ENCODE data around the gene MVB12B. TPM values are rescaled to one million over a fixed set of nuclear protein-coding genes. Genes with fewer than 3 reads are reported as not detected.

Gene MVB12B
- total RNA-seq, 1 experiment from 2014 or later: 10.7 TPM

GRCh38 chr9:126383406-126384046 lies 56.9 kb downstream of the MVB12B start:
- DNase-seq (ENCODE audit: low spot score): no peak

- DNase-seq (ENCODE audit: low spot score): no peak
Measured at GRCh38 chr9:126384926-126385325, 58.3 kb downstream of the MVB12B start.

DNA sequence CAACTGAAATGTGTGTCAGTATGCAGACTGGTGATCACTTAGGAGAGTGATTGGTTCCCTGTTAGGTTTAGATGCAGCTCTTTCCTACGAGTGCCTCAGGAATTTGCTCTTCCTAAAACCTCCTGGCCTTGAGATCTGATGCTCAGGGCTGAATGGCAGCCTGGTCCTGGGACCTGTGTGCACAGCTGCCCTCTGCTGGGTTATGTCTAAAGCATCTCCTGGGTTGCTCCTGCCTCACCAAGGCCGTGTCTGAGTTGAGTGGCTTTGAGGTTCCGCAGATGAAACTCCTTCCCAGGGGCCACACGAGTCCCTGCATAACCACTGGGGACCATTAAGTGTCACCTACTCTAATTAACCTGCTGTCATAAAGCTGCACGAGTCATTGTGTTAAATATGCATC lies 59.5 kb downstream of the MVB12B start:
- no peak for DNase-seq (ENCODE audit: low spot score)

DNA sequence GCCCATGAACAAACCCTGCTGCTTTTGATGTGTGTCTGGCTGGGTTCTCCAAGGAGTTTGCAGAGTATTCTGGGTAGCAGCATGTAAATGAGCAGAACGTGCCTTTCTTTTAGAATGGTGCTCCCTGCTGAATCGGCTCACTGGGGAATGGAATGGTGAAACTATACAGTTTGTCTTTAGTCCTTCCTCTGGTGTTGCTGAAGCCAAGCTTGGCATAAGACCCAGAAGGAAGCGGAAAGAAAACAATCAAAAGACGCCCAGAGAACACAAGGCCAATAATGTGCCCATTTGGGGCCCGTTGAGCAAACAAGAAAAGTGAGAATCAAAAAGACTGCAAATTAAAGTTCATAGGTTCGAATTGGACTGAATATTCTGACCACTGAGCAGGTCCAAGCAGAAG lies 60.1 kb downstream of the MVB12B start:
- DNase-seq (ENCODE audit: low spot score): no peak

GRCh38 chr9:126388964-126389708 lies 62.5 kb downstream of the MVB12B start:
- no peak for DNase-seq (ENCODE audit: low spot score)

GRCh38 chr9:126389992-126390391 lies 63.4 kb downstream of the MVB12B start:
- DNase-seq (ENCODE audit: low spot score): no peak

DNA sequence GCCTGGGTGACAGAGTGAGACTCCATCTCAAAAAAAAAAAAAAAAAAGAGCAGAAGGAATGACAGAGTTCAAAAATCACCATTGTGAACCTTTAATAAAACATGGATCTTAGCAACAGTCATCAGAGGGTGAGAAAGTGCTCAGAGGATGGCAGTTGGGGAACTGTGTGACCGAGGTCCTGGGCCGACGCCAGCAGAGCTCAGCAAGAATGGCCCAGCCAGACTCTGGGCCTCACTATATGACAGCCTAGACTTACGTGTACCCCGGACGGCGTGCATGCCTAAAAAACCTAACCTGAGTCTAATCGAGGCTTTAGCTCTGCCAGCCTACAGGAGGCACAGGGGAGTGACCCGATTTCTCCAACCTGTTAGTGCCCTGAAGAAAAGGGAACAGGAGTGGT lies 64.3 kb downstream of the MVB12B start:
- no peak for DNase-seq (ENCODE audit: low spot score)

- peak; percentile 77 for DNase-seq (ENCODE audit: low spot score)
Measured at GRCh38 chr9:126391713-126392661, 65.4 kb downstream of the MVB12B start.

DNA sequence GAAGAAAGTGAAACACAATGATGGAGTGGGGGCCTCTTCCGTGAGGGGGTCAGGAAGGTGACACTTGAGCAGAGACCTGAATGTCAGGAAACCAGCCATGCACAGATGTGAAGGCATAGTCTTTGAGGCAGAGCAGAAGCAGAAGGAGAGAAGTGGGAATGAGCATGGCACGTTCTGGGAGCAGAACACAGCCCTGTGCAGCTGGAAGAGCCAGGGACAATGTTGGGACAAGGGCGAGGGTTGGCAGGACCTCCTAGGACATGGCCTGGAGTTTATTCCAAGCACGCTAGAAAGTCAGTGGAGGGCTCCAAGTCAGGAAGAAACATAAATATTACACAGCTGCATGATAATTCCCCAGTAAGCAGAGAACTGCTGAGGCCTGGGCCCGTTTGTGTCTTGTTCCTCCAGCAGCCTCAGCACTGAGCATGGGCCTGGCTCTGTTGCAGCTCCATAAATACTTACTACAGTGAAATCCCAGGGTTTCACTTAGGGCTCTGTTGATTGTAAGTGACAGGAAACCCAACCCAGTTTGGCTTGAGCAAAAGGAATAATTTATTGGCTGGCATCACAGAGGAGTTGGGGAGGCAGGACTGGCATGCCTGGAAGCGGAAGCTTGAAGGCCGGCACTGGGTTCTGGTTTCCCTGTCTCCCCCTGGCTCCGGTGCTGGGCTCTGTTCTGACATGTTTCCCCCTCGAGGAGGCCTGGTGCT lies 66.2 kb downstream of the MVB12B start:
- DNase-seq (ENCODE audit: low spot score): no peak

DNA sequence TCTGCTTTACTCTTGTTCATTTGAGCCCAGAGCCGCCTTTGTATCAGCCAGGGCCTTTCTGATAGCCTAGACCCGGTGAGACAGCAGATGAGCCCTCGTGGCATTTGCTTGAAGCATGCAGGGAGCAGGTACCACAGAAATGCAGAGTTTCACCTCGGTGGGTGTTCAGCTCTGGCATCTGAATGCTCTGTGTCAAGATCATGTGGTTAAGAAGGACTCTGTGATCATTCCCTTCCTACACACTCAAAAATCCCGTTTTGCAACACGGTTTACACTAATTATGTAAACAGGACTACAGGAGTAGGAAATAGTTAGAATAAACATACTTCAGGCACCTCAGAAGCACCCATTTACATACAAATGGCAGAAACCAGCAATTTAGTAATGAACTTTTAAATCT lies 67.2 kb downstream of the MVB12B start:
- no peak for DNase-seq (ENCODE audit: low spot score)

- no peak for DNase-seq (ENCODE audit: low spot score)
Measured at GRCh38 chr9:126394802-126395201, 68.2 kb downstream of the MVB12B start.

GRCh38 chr9:126395439-126396212 lies 69.0 kb downstream of the MVB12B start:
- DNase-seq (ENCODE audit: low spot score): peak; percentile 87

- no peak for DNase-seq (ENCODE audit: low spot score)
Measured at GRCh38 chr9:126397056-126397455, 70.4 kb downstream of the MVB12B start.

DNA sequence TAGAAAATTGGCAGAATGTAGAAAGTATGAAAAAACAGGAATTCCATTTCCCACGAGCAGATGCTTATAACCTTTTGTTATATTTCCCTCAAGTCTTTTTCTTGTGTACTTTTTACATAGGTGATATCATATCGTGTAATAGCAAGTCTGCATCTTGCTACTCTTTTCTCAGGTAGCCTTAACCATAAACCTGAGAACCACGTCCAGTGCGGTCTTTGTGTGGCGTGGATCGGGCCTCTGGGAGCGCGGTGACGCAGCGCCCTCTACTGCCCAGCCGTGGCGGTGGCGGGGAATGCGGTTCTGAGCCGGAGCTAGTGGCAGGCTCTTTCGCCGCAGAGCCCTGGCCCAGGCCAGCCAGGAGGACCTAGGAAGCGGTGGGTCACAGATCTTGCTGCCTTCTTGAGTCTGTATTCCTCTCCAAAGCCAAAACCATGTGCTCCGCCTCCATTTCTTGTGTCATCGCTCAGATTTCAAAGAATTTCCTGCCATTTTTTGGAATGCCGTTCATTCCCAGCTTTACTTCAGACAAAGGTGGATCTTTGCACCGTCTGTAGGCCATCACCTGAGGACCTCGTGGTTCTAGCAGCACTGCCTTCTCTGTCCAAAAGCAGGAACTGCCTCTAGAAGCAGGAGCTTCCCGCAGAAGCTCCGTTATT lies 71.9 kb downstream of the MVB12B start:
- DNase-seq (ENCODE audit: low spot score): peak; percentile 29

DNA sequence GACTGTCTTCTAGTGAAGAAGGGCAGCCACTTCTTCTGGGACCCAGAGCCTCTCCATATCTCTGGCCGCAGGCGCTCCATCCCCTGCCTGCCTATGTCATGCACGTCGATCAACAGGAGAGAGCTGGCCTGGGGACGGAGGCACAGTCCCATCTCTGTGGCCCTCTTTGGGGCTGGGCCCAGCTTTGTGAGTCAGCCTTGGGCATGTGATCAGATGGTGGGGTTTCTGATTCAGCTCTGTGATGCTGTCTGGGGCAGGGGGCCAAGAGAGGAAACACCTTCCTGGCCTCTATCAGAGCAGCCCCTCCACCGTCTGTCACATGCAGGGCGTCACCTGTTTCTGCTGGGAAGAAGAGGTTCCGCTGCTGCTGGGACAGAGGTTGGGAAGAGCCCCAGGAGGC lies 72.6 kb downstream of the MVB12B start:
- peak; percentile 44 for DNase-seq (ENCODE audit: low spot score)

DNA sequence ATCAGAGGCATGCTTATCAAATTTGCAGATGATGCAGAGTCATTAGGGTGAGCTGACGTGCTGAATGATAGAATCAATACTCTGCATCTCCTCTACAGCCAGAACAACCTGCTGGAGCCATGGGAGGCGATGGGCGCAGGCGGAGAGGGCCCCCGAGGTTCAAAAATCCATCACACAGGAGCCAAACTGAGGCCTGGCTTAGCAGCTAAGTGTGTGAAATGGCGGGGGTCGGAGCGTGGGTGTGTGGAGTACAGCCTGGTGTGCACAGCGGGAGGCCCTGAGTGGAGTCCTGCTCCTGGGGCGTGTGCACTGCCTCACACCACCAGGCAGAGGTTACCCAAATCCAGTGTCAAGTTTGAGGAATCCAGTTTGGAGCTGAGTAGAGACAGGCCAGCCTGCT lies 73.2 kb downstream of the MVB12B start:
- no peak for DNase-seq (ENCODE audit: low spot score)

GRCh38 chr9:126400571-126400970 lies 73.9 kb downstream of the MVB12B start:
- DNase-seq (ENCODE audit: low spot score): no peak

- no peak for DNase-seq (ENCODE audit: low spot score)
Measured at GRCh38 chr9:126401107-126401506, 74.5 kb downstream of the MVB12B start.

DNA sequence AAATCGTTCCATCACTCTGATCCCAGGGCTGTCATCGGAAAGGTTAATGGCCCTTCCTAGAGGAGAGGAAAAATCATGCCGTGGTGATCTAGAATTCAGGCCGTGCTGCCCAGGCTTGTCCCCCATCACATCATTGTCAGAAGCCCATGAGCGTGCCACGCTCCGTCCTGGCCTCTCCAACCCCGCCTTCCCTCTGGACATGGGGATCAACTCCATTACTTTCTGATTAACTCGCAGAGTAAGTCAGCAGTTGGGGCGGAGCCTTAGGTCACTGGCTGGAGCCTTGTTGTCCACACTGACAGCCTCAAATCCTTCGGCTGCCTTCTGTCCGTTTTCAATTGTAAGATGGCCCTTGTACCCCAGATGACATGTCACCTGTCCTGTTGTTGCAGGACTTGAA lies 75.0 kb downstream of the MVB12B start:
- DNase-seq (ENCODE audit: low spot score): no peak

GRCh38 chr9:126403397-126403796 lies 76.8 kb downstream of the MVB12B start:
- DNase-seq (ENCODE audit: low spot score): no peak

Measured in A172 (cell line).